Hippocampal formation (tissue), 2 donors: ENCODE results near the gene LTF.
A peak's percentile ranks its signal among the peaks of the same experiment; 100 is the strongest.

ENCODE experiments used
- DNase-seq, 2 donors: peaks; one replicate each; lab custom pipeline; 2025; lab: John Stamatoyannopoulos, UW

LTF gene

DNA sequence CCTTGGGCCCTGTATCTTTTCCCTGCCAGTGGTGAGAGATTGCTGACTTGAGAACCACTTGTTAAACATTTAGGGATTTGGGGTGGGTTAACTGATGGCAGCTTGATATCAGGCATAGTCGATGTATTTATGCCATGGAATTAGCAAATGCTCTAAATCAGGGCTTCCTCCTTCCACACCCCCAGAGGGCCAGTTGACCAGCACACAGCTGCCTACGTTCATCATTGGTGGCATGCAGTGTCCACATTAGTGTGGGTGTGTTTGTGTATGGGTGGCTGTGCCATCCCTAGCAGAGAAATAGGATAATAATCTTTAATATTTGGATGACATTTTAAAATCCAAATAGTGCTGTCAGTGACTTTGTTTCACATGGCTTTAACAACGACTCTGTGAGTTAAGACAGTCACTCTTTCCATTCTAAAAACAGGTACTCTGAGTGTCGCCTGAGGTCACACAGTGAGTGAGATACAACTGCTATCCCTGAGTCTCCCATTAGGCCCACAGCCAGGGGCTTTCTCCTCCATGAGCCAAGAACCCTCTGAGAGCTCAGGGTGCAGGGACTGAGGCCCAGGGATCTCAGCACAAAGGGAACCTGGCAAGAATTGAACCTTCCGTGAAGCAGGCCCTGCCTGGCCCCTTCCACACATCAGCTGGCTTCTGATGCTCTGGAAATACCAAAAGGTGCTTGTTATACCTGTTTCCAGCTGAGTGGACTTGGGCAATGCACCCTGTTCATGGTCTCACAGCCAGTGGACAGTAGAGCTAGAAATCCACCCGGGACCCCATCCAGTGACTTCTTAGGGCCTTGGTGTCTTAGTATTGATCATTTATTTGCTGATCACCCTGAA is 4.3 kb upstream of the LTF start:
- DNase-seq: no peak

DNA sequence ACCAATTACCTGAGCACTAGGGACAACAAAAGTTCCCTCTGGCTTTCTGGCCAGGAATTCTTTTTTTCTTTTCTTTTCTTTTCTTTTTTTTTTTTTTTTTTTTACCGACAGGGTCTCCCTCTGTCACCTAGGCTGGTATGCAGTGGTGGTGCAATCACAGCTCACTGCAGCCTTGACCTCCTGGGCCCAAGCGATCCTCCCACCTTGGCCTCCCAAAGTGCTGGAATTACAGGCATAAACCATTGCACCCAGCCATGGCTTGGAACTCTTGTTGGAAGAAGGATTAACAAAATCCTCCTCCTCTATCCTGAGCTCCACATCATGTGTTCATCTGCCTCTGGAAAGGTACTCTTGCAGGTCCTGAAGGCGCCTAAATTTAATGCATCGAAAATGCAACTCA is 2.9 kb upstream of the LTF start:
- DNase-seq: no peak

DNA sequence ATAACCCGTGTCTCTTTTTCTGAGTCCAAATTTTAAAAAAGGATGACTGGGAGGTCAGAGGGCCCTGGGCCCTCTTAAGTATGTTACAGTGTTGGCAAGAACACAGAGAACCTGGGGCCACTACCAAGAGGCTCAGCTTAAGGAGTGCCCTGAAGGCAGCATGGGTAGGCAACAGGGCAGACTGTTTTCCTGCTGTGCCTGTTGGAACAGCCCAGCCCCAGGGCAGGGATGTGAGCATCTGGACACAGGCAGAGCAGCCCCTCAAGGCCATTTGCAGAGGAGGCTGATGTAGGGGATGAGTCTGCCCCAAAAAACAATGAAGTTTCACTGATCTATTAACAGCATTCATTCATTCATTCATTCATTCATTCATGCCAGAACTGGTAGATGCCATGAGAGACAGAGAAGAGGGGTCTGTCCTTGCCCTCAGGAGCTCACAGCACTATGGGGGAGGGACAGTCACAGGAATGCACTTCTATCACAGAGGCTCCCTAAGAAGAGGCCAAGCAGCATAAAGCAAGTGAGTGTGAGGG is 2.2 kb upstream of the LTF start:
- no peak for DNase-seq

DNA sequence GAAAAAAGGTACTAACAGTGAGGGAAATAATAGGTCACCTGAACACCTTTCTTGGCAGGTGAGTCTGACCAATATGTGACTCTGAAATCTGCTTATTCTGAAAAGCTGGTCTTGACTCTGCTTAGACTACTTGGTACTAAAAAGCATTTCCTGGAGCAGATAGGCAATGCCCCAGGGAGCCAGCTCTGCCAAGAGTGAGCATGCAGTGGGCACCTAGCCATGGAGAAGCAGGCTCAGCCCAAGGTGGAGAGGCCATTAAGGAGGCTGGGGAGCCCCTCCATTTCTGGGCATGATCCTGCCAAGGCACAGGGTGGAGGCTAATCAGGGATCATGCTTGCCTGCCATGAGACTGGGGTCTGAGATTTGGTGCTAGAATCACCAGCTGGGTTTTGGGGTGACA is 1.6 kb upstream of the LTF start:
- no peak for DNase-seq

DNA sequence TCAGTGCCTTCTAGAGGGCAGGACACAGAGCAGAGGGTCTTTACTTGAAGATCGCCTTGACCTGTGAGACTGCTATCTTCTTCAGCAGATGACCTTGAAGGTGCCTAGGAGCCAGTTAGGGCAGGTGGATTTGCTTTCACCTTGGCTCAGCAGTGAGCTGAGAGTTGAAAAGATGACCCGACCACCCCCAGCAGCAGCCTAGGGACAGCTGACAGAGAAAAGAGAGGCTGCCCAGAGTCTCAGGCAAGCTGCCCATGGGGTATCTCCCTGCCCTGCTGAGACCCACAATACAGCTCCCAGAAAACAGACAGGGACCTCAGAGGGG is 453 bp upstream of the LTF start:
- DNase-seq: no peak

DNA sequence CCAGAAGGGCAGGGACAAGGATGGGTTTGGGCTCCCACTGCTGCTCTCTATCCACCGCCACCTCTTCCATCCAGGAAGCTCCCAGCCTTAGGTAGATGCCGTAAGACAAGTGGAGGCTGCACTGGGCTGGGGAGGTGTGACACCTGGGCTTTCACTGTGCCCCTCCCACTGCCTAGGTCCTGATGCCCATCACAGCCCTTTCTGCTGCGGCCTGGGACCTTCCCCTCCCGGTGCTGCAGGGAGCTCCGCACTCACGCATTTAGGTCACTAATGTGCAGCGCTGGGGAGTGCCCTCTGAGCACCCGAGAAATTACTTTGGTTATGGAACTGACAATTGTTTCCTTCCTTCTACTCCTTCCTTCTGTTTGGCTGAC is 850 bp downstream of the LTF start:
- DNase-seq: no peak

DNA sequence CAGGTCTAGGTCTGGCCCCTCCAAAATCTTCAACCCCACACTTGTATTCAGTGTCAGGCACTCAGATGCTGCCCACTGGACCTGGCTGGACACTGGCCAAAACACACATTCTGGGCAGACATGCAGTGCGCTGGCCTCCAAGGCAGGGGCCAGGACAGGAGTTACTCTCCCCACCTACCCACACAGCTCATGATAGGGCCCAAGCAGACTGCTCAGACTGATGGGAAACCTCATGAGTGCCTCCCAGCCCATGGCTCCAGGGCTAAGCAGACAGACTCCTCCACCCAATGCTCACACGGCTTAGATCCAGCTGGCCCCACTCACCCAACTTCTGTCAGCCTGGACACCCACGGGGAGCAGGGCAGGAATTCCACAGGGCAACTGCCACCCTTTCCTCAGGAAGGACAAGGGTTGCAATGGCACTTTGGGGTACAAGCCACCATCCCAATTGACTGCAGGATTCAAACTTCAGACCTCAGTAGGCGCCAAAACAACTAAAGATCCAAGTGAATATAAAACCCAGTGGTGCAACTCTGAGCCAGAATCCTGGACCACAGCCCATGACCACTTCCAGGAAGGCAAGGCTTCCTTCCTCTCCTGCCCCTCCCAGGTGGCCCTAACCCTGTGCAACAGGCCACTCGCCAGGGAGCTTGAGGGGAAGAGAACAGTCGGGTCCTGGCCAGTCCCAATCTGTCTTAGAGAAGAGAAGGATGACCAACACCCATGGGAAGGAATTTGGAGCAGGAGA is 1.4 kb downstream of the LTF start:
- DNase-seq: no peak

DNA sequence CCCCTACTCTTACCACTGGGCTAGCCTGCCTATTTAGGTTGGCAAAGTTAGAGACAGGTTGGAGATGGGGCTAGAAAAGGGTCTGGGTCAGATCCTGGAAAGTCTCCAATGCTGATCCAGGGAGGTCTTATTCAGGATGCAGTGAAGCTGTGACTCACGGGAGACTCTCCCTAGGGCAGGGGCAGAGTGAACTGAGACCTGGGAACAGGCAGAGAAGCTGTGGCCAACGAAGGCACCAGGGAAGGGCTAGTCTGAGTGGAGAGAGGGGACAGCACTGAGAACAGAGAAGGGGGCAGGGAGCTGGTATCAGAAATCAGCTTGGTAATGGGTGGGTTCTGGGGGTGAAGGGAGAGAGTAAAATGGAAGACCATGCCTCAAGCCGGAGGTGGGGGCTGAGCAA is 2.2 kb downstream of the LTF start:
- DNase-seq: no peak

DNA sequence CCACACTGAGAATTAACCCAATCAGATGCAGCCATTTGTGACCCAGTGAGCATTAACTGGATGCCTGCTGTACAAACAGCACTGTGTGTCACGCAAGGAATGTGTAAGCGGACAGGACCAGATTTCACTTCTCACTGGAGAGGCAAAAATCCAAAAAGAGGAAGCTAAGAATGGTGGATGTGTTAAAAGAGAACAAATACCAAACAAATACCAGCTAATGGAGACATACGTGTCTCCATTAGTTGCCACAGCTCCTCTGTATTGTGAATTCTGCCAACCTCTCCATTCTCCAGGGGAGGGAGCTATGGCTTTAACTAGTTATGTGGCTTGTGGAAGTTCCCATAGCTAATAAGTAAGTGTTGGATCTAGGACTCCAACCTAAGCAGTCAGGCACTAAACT is 2.6 kb downstream of the LTF start:
- DNase-seq: no peak

DNA sequence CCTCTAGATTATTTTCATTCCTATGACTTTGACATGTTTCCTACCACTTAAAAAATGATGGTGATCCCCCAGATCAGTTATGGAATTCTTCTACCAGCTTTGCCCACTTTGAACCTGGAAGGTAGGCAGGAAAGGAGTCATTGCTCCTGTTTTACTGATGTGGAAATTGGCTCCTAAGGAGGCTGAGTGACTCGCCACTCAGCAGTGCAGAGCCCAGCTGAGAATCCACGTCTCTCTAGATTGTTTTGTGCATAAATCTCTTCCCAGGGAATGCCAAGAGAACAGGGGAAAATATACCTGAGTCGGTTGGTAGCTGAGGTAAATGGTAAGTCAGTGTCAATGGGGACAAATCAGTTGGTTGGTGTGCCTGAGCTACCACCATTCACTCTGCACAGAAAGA is 4.7 kb downstream of the LTF start:
- no peak for DNase-seq

DNA sequence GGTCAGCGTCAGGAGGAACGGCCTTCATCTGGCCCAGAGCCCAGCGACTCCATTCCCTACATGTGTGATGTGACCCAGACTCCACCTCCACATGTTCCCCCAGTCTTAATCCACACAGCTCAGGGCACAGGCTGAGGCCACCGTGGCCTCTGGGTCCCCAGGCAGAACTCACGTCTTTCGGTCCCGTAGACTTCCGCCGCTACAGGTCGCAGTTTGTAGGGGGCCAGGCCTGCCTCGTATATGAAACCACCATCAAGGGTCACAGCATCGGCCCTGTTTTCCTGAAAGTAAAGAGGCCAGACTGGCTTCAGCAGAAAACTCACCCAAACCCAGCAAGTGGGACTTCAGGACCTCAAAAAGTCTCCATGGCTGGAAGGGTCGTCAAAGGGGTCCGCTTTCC is 8.6 kb downstream of the LTF start:
- no peak for DNase-seq

DNA sequence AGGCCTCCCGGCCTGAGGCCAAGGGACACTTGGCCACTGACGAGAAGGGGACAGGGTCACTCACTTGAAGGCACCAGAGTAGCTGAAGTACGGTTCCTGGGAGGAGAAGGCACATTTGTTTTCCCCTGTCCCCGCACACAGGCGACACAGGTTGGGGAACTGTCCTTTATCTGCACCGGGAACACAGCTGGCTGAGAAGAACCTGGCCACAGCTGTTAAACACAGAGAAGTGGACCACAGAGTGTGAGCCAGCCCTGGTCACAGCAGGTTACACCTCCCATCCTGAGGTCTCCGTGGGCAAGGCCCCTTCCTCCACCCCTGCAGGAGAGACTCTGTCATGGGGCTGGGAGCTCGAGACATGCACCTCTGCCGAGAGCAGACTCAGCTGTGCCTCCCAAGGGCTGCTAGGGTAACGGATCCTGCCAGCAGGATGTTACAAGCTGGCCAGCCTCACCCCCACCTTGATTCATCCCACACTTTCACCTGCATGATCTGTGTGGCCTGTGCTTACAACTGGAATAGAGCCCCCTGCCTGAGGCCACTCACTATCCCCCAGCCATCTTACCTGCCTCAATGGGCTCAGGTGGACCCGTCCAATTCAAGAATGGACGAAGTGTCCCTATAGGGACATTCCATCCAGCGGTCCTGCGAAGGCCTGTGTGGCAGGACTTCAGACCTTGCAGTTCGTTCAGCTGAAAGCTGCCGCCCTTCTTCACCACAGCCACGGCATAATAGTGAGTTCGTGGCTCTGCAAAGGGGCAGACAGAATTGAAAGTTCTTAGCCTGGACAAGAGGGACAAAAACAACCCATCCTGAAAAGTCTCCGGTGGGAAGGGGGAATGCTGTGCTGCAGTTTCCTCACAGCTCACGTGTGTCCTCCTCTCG is 9.2 kb downstream of the LTF start:
- DNase-seq: no peak

DNA sequence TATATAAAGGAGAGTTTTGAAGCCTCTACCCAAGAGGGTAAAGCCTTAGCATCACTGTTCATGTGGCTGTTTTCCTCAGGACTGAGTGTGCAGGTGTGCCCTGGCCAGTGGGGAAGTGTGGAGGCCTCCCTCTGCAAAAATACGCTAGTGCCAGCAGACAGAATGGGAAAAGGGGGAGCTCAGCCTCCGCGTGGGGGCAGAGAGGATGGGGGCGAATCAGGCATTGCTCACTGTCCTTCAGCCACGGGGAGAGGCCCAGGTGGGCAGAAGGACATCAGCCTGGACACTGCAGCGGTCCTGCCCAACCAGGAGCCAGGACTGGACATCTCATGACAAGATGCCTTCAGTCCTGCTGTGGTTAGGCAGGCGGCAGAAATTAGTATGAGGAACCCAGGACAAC is 10.1 kb downstream of the LTF start:
- DNase-seq: no peak

DNA sequence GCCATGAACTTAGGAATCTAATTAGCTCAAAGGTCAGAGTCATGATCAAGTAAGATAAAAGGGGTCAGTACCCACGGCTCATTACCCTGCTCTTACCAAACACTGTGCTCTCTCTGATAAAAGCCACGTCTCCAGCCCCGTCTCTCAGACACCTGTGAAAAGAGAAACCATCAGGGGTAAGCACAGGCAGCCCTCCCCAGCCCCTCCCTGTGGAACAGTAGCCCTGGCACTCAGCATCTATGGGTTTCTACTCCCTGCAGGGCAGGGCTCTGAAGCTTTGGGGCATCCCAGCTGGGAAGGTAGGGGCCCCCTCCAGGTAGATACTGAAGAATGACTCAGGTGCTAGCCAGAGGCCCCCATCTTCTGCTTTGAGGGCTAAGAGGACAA is 10.5 kb downstream of the LTF start:
- no peak for DNase-seq

DNA sequence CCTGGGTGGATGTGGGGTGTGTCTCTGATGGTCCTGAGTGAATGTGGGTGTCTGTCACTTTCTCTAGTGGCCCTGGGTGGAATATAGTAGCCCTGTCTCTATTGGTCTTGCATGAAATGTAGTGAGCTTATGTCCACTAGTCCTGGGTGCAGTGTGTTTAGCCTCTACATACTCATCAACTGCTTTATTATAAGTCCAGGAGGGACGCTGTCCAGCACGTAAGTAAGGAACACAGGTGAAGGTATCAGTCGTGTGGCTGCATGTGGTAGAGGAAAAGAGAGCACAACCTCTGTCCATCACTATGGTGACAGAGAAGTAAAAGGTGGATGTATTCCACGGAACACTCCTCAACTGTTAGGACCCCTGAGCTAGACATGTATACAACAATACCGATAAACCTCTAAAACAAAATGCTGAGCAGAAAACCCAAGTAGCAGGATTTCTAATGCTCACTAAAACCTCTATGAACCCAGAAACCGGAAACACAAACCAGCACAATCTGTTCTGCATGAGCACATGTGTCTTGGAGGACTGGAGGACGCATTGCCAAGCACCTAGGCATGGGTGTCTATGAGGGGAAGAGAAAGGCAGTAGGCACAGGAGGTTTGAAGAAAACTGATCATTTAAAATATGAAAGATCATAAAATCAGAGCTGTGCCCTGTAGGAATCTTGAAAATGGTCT is 11.0 kb downstream of the LTF start:
- DNase-seq: no peak

DNA sequence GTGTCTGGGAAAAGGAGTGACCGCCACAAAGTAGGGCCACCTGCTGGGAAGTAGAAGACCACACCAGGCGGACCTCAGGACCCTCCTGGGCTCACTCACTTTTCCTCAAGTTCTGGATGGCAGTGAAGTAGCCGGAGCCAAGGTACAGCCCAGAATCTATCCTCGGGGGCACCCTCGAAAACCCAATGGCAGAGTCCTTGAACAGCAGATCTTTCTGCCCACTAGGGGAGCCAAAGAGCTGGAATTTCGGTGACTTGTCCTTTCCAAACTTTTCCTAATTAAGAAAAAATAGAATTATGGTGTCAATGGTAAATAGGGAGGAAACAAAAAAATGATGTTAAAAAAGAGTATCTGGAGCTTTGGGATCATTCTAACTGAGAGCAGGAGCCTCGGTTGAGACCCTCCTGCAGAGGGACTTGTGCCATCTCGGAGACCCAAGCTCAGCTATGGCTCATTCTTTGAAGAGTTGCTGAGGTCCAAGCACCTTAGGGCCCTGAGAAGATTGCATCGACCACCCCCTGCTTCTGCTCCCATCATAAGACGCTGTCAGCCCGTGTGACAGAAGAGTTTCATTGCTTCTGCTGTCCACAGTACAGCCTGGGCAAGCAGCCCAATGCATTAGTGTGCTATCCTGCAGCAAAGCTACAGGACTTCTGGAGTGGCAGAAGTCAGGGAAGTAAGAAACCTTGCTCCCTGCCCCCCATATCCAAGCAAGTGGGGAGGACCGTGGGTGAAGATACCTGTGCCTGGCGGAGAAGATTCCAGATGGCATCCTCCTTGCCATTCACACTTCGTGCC is 14.8 kb downstream of the LTF start:
- no peak for DNase-seq

DNA sequence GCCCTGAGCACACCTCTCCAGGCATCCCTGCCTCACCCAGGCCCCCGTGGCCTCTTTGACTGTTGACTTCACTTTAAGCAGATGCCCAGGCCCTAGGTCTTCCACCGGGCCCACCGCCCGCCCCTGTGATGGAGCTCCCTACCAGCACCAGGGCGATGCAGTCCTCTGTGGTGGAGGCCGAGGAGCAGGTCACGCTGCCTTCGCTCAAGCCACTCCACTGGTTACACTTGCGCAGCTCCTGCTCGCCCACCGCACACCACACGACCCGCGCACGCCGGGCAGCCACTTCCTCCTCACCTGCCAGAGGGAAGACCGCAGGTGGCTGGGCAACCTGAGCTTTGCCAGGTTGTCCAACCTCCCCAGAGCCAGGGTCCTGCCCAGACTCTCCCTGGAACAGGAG is 16.0 kb downstream of the LTF start:
- DNase-seq: no peak

DNA sequence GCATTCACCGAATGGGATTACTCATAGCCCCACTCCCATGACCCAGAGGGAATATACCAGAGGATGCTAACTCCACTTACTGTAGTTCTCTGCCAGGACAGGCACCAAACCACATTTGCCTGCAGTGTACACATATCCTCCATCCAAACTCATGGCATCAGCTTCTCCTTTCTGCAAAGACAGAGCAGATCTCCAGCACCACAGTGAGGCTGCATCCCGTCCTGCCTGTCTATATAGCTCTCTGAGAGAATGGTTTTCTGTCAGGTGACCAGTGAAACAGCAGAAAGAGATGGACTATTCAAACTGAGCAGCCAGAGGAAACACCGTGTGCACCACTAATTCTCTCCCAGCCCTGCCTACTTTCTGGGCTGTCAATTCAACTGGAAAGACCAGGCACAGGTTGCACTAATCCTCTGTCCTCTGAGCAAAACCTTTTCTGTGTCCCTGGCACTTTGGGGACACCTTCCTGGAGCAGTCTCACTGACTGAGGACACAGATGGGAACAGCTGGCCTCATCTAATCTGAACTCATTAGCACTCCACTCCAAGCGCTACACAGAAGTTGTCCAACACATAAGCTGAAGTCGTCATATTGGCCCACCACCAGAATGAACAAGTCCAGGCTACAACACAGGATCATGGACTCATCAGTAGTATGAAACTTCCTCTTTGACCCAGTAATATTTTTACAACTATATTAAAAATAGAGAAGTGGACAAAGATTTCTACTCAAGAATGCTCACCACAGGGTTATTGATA is 17.3 kb downstream of the LTF start:
- no peak for DNase-seq

DNA sequence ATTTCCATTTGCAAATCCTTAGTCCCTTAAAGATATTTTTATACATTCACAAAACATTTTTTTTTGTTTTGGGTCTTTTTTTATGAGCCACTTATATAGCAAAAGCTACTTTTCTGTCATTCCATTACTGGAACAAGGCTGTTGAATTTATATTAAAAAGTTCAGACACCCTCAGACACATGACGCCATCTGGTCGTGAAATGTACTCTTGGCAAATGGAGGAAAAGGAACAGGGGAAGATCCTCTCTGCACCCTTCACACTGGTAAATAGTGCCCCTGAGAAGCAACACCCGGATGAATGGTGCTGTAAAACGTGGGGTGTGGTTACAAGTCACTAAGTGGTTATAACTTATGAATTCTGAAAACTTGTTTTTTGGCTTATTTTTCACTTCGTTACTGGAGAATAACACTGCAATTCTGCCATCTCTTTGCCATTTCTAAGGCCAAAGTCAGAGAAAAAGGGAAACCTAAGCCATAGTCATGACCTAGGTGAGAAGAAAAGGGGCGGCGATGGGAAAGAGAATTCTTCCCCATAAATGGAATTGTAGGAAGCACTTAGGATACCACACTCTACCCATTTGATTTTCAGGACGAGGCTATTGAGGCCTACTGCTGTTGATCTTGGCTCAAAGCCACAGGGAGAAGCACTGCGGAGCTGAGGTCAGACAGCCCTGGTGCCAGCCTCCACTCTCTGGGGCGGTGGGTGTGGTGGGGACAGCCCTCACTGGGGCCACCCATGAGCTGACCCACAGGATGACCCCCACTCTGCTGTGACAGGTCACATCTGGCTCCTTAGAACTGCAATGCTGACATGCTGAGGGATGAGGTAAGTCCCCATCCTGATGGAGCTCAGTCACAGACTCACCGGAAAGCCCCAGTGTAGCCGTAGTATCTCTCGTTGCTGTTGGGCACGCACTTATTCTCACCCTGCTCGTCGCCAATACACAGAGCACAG is 21.9 kb downstream of the LTF start:
- DNase-seq: peak; percentile 42 to 46
